ENCODE data around the gene CHKA. TPM values are rescaled to one million over a fixed set of nuclear protein-coding genes. Genes with fewer than 3 reads are reported as not detected.

Gene CHKA
- total and polyA plus RNA-seq, 2 of the 4 experiments (the other 2 are of a cell fraction) = 4.5 to 8.4 TPM

DNA sequence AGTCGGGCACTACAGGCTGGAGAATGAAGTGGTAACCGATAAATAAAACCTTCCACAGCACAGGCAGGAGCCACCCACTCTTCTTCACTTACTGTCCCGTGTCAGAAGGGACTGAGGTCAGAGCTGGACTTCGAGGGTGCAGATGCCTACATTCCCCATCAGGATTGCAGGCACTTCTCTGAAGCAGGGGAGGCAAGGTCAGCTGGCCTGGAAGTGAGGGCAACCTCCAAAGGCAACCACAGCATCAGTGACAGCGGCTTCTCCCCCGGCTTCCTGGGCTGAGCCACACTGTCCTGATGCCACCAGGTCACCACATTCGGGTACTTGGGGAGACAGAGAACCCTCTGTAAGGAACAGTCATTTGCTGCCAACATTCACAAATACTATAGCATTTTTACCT, 59.7 kb downstream of the CHKA start:
- H3K4ac ChIP-seq (ENCODE audit: low read depth, low read length) = no peak overlapping the region
- H4K20me1 ChIP-seq (ENCODE audit: insufficient read depth, low read length) = no peaks in the 10 kb centered on the region
- dilution Hi-C loops (cut with HindIII; ENCODE audit: low sequenced_read_pairs, unreplicated experiment) = no loop called here
- TF ChIP-seq FOS (IDR thresholded peaks at IDR 0.05; ENCODE audit: low read depth, low read length) (no peak), NFE2L2 (IDR thresholded peaks at IDR 0.05; ENCODE audit: low read depth, low read length) (no peak), CEBPB (IDR thresholded peaks at IDR 0.05; ENCODE audit: low read depth, low read length) (no peak), RFX5 (IDR thresholded peaks at IDR 0.05; ENCODE audit: low read depth, low read length) (no peak)
- no peak overlapping the region for H2AFZ ChIP-seq (replicated peaks; ENCODE audit: low read length, poor library complexity)
- no peak overlapping the region for H3K27ac ChIP-seq (ENCODE audit: insufficient read depth, low read length)
- H2AK9ac ChIP-seq (replicated peaks; ENCODE audit: low read depth, low read length, poor library complexity) = no peak overlapping the region
- 100% methylated on average over 1 of the region's 7 CpGs; no CpG with 5 or more reads in 1 of the 2 experiments for WGBS, 2 experiments (ENCODE audit: extremely low coverage in 2 of 2, insufficient read length in 1 of 2)
- H2BK120ac ChIP-seq (ENCODE audit: low read depth, low read length) = no peak overlapping the region
- H3K4me1 ChIP-seq (ENCODE audit: control insufficient read depth, insufficient read depth, low read length) = no peaks in the 10 kb centered on the region
- H3K14ac ChIP-seq (replicated peaks; ENCODE audit: low read depth, low read length) = no peak overlapping the region
- intact Hi-C loops (cut with micrococcal nuclease) = no loop called here
- ChIA-PET CTCF (no interaction called here), POLR2A (ENCODE audit: unreplicated experiment) (no interaction called here)
- H3K36me3 ChIP-seq (ENCODE audit: control insufficient read depth, insufficient read depth, low read length) = peaks cover 29% of the 10 kb centered on the region
- H3K56ac ChIP-seq (ENCODE audit: extremely low read depth, insufficient read depth, low read length) = no peak overlapping the region
- no peaks in the 10 kb centered on the region for H3K27me3 ChIP-seq (ENCODE audit: control insufficient read depth, insufficient read depth, low read length)
- BruUV-seq (replicated peaks) = no TSS peak
- H3K4me3 ChIP-seq (ENCODE audit: insufficient read depth, low read depth, low read length) = no peak overlapping the region
- no peak overlapping the region for H2AK5ac ChIP-seq (ENCODE audit: low read depth, low read length)
- ATAC-seq (ENCODE audit: low read depth) = no peak
- no peak overlapping the region for H2BK20ac ChIP-seq (ENCODE audit: low read depth, low read length)
- DNase-seq = no peak
- H4K91ac ChIP-seq (ENCODE audit: insufficient read depth, low read depth, low read length) = no peak overlapping the region
- H4K5ac ChIP-seq (ENCODE audit: low read depth, low read length) = no peak overlapping the region
- no peak overlapping the region for H3K18ac ChIP-seq (ENCODE audit: low read depth, low read length)
- peaks cover 6% of the 10 kb centered on the region; the same call in 1 of the 2 replicates for H3K9me1 ChIP-seq (ENCODE audit: insufficient read depth, low read length)
- no peak overlapping the region for H3K9ac ChIP-seq (ENCODE audit: low read depth, low read length)
- no peak overlapping the region for H3K4me2 ChIP-seq (ENCODE audit: low read depth, low read length)
- H2BK5ac ChIP-seq (ENCODE audit: low read depth, low read length, poor library complexity, severe bottlenecking) = no peak overlapping the region
- no peak overlapping the region for H3K23ac ChIP-seq (ENCODE audit: low read depth, low read length)
- no peaks in the 10 kb centered on the region for H3K9me3 ChIP-seq (ENCODE audit: control insufficient read depth, insufficient read depth, low read length)
- H3K79me1 ChIP-seq (ENCODE audit: low read depth in 1 of 2, low read length in 2 of 2) = no peaks in the 10 kb centered on the region; a peak in 1 of 4 replicates
- H4K8ac ChIP-seq (ENCODE audit: low read depth in 2 of 2, low read length in 2 of 2) = no peak overlapping the region
- H2BK15ac ChIP-seq (ENCODE audit: low read depth, low read length) = no peak overlapping the region
- in situ Hi-C loops (cut with MboI; ENCODE audit: low sequenced_read_pairs) = loop anchor here (10.0 kb wide), 1 partner anchor 113 kb away; no protein-coding TSS in a partner anchor

Measured in IMR-90 (cell line).